HG03460 (cell line): ENCODE measurements around the gene PSMD4.
"Not testable (repeated sequence)": the region's sequence is repeated elsewhere in the genome, so short reads cannot be mapped to it uniquely, and the experiment has no call there.

ENCODE experiments used
- ATAC-seq: cut with Tn5 transposase; IDR thresholded peaks from one replicate; pipeline ENCODE4 v1.9.1; 2021; ENCODE audit not compliant: unreplicated experiment

PSMD4 gene

GRCh38 chr1:151267760-151268159 is 13.2 kb downstream of the PSMD4 start:
- ATAC-seq = no peak

- no peak for ATAC-seq
Measured at GRCh38 chr1:151273924-151274466, 19.5 kb downstream of the PSMD4 start.

- not testable (repeated sequence) for ATAC-seq
Measured at GRCh38 chr1:151275341-151275740, 20.8 kb downstream of the PSMD4 start.

- no peak for ATAC-seq
Measured at GRCh38 chr1:151277249-151277648, 22.7 kb downstream of the PSMD4 start.

GRCh38 chr1:151281225-151281968 is 26.9 kb downstream of the PSMD4 start:
- ATAC-seq = peak; percentile 37

- peak; percentile 86 for ATAC-seq
Measured at GRCh38 chr1:151281969-151282882, 27.7 kb downstream of the PSMD4 start, which contains the start of gene ZNF687. Gene ZNF687 (plus strand): TSS chr1:151282299. CDS start chr1:151286292, 3,993 bp downstream.

GRCh38 chr1:151282883-151283725 is 28.6 kb downstream of the PSMD4 start:
- no peak for ATAC-seq

- no peak for ATAC-seq
Measured at GRCh38 chr1:151284013-151284577, 29.6 kb downstream of the PSMD4 start.

- no peak for ATAC-seq
Measured at GRCh38 chr1:151286619-151287340, 32.2 kb downstream of the PSMD4 start.

- ATAC-seq = no peak
Measured at GRCh38 chr1:151287341-151287699, 32.8 kb downstream of the PSMD4 start.

GRCh38 chr1:151287767-151288500 is 33.4 kb downstream of the PSMD4 start:
- no peak for ATAC-seq

- ATAC-seq = no peak
Measured at GRCh38 chr1:151288502-151288901, 34.0 kb downstream of the PSMD4 start.

GRCh38 chr1:151289080-151289935 is 34.8 kb downstream of the PSMD4 start:
- no peak for ATAC-seq

GRCh38 chr1:151289991-151290708 is 35.6 kb downstream of the PSMD4 start:
- ATAC-seq = no peak

GRCh38 chr1:151290709-151291303 is 36.3 kb downstream of the PSMD4 start:
- no peak for ATAC-seq

- ATAC-seq = no peak
Measured at GRCh38 chr1:151292207-151293030, 37.9 kb downstream of the PSMD4 start.
